ENCODE data around the gene COL23A1.

COL23A1 gene

GRCh38 chr5:178595750-178596149, 5.6 kb upstream of the COL23A1 start:
- Histone ChIP-seq H3K9me3 (replicated peaks; ENCODE audit: insufficient read depth, low read length) (no peaks in the 10 kb centered on the region), H3K4me2 (ENCODE audit: low read depth, low read length) (no peak overlapping the region), H3K27ac (ENCODE audit: low read length) (no peak overlapping the region)

GRCh38 chr5:178595150-178595549, 5.0 kb upstream of the COL23A1 start:
- DNase-seq, result no peak
- Histone ChIP-seq H3K79me2 (ENCODE audit: low read length) (no peaks in the 10 kb centered on the region), H3K4me2 (ENCODE audit: low read depth, low read length) (no peak overlapping the region), H3K9me2 (replicated peaks; ENCODE audit: insufficient read depth, low read length) (no peaks in the 10 kb centered on the region), H3K4me3 (ENCODE audit: low read length) (no peak overlapping the region), H3K27ac (ENCODE audit: low read length) (no peak overlapping the region), H3K9ac (ENCODE audit: low read length) (no peak overlapping the region), H3K36me3 (replicated peaks; ENCODE audit: insufficient read depth, low read length) (no peaks in the 10 kb centered on the region; the same call in 1 of the 2 replicates), H3K9me3 (replicated peaks; ENCODE audit: insufficient read depth, low read length) (no peaks in the 10 kb centered on the region), H3K27me3 (replicated peaks; ENCODE audit: insufficient read depth, low read length) (no peaks in the 10 kb centered on the region), H3F3A (ENCODE audit: insufficient read depth, low read length) (no peaks in the 10 kb centered on the region), H3K4me1 (ENCODE audit: low read length) (no peaks in the 10 kb centered on the region), H2AFZ (ENCODE audit: low read length) (no peak overlapping the region), H4K20me1 (ENCODE audit: insufficient read depth, low read length) (no peaks in the 10 kb centered on the region)
- TF ChIP-seq EZH2 (optimal IDR thresholded peaks at IDR 0.05; ENCODE audit: low read depth, low read length) (no peak), CTCF (IDR thresholded peaks at IDR 0.05; ENCODE audit: low read length) (no peak), EZH2phosphoT487 (IDR thresholded peaks at IDR 0.05; ENCODE audit: low read length) (no peak)

More at GRCh38 chr5:178595750-178596149, 5.6 kb upstream of the COL23A1 start:
- no peaks in the 10 kb centered on the region for H3K27me3 ChIP-seq (replicated peaks; ENCODE audit: insufficient read depth, low read length)
- H3K4me3 ChIP-seq (ENCODE audit: low read length), result no peak overlapping the region
- H3K9ac ChIP-seq (ENCODE audit: low read length), result no peak overlapping the region
- no peaks in the 10 kb centered on the region for H3K4me1 ChIP-seq (ENCODE audit: low read length)
- no peaks in the 10 kb centered on the region for H3K79me2 ChIP-seq (ENCODE audit: low read length)
- no peaks in the 10 kb centered on the region for H3F3A ChIP-seq (ENCODE audit: insufficient read depth, low read length)
- no peak for DNase-seq
- no peaks in the 10 kb centered on the region; the same call in 1 of the 2 replicates for H3K36me3 ChIP-seq (replicated peaks; ENCODE audit: insufficient read depth, low read length)
- no peak overlapping the region for H2AFZ ChIP-seq (ENCODE audit: low read length)
- H4K20me1 ChIP-seq (ENCODE audit: insufficient read depth, low read length), result no peaks in the 10 kb centered on the region
- TF ChIP-seq EZH2phosphoT487 (IDR thresholded peaks at IDR 0.05; ENCODE audit: low read length) (no peak), CTCF (IDR thresholded peaks at IDR 0.05; ENCODE audit: low read length) (no peak), EZH2 (optimal IDR thresholded peaks at IDR 0.05; ENCODE audit: low read depth, low read length) (no peak)
- no peaks in the 10 kb centered on the region for H3K9me2 ChIP-seq (replicated peaks; ENCODE audit: insufficient read depth, low read length)

GRCh38 chr5:178590924-178591423, 781 bp upstream of the COL23A1 start:
- Histone ChIP-seq H3K9me2 (replicated peaks; ENCODE audit: insufficient read depth, low read length) (no peaks in the 10 kb centered on the region), H3F3A (ENCODE audit: insufficient read depth, low read length) (no peaks in the 10 kb centered on the region), H3K9me3 (replicated peaks; ENCODE audit: insufficient read depth, low read length) (no peaks in the 10 kb centered on the region), H4K20me1 (ENCODE audit: insufficient read depth, low read length) (no peaks in the 10 kb centered on the region), H2AFZ (ENCODE audit: low read length) (no peak overlapping the region), H3K9ac (ENCODE audit: low read length) (no peak overlapping the region), H3K4me3 (ENCODE audit: low read length) (no peak overlapping the region), H3K27me3 (replicated peaks; ENCODE audit: insufficient read depth, low read length) (peaks cover 4% of the 10 kb centered on the region; the same call in 1 of the 2 replicates), H3K4me2 (ENCODE audit: low read depth, low read length) (no peak overlapping the region), H3K27ac (ENCODE audit: low read length) (no peak overlapping the region), H3K36me3 (replicated peaks; ENCODE audit: insufficient read depth, low read length) (no peaks in the 10 kb centered on the region; the same call in 1 of the 2 replicates), H3K4me1 (ENCODE audit: low read length) (no peaks in the 10 kb centered on the region), H3K79me2 (ENCODE audit: low read length) (no peaks in the 10 kb centered on the region)
- TF ChIP-seq EZH2 (optimal IDR thresholded peaks at IDR 0.05; ENCODE audit: low read depth, low read length) (no peak), EZH2phosphoT487 (IDR thresholded peaks at IDR 0.05; ENCODE audit: low read length) (no peak), CTCF (IDR thresholded peaks at IDR 0.05; ENCODE audit: low read length) (no peak)
- DNase-seq, result no peak

Data from MM.1S (cell line).